ENCODE results near the gene TAP2. TPM values are rescaled to one million over a fixed set of nuclear protein-coding genes. Genes with fewer than 3 reads are reported as not detected.

Gene TAP2
- total and polyA plus RNA-seq, 2 experiments from 2014 or later = 4.9 to 102 TPM

GRCh38 chr6:32858194-32858593 lies 19.7 kb upstream of the TAP2 start (continued):
- TF ChIP-seq, protein P1, sequence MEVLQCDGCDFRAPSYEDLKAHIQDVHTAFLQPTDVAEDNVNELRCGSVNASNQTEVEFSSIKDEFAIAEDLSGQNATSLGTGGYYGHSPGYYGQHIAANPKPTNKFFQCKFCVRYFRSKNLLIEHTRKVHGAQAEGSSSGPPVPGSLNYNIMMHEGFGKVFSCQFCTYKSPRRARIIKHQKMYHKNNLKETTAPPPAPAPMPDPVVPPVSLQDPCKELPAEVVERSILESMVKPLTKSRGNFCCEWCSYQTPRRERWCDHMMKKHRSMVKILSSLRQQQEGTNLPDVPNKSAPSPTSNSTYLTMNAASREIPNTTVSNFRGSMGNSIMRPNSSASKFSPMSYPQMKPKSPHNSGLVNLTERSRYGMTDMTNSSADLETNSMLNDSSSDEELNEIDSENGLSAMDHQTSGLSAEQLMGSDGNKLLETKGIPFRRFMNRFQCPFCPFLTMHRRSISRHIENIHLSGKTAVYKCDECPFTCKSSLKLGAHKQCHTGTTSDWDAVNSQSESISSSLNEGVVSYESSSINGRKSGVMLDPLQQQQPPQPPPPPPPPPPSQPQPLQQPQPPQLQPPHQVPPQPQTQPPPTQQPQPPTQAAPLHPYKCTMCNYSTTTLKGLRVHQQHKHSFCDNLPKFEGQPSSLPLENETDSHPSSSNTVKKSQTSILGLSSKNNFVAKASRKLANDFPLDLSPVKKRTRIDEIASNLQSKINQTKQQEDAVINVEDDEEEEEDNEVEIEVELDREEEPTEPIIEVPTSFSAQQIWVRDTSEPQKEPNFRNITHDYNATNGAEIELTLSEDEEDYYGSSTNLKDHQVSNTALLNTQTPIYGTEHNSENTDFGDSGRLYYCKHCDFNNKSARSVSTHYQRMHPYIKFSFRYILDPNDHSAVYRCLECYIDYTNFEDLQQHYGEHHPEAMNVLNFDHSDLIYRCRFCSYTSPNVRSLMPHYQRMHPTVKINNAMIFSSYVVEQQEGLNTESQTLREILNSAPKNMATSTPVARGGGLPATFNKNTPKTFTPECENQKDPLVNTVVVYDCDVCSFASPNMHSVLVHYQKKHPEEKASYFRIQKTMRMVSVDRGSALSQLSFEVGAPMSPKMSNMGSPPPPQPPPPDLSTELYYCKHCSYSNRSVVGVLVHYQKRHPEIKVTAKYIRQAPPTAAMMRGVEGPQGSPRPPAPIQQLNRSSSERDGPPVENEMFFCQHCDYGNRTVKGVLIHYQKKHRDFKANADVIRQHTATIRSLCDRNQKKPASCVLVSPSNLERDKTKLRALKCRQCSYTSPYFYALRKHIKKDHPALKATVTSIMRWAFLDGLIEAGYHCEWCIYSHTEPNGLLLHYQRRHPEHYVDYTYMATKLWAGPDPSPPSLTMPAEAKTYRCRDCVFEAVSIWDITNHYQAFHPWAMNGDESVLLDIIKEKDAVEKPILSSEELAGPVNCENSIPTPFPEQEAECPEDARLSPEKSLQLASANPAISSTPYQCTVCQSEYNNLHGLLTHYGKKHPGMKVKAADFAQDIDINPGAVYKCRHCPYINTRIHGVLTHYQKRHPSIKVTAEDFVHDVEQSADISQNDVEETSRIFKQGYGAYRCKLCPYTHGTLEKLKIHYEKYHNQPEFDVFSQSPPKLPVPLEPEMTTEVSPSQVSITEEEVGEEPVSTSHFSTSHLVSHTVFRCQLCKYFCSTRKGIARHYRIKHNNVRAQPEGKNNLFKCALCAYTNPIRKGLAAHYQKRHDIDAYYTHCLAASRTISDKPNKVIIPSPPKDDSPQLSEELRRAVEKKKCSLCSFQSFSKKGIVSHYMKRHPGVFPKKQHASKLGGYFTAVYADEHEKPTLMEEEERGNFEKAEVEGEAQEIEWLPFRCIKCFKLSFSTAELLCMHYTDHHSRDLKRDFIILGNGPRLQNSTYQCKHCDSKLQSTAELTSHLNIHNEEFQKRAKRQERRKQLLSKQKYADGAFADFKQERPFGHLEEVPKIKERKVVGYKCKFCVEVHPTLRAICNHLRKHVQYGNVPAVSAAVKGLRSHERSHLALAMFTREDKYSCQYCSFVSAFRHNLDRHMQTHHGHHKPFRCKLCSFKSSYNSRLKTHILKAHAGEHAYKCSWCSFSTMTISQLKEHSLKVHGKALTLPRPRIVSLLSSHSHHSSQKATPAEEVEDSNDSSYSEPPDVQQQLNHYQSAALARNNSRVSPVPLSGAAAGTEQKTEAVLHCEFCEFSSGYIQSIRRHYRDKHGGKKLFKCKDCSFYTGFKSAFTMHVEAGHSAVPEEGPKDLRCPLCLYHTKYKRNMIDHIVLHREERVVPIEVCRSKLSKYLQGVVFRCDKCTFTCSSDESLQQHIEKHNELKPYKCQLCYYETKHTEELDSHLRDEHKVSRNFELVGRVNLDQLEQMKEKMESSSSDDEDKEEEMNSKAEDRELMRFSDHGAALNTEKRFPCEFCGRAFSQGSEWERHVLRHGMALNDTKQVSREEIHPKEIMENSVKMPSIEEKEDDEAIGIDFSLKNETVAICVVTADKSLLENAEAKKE (CRISPR knock-in tag; IDR thresholded peaks at IDR 0.05) = no peak
- TF ChIP-seq EZH2phosphoT487 (IDR thresholded peaks at IDR 0.05; ENCODE audit: unreplicated experiment) = no peak
- no peak for TF ChIP-seq EZH2 (IDR thresholded peaks at IDR 0.05; ENCODE audit: low read depth, unreplicated experiment)
- no peak for TF ChIP-seq CTCF (conservative IDR thresholded peaks at IDR 0.05; ENCODE audit: low read depth in 2 of 2)
- no peak for TF ChIP-seq CREB1 (CRISPR knock-in tag; IDR thresholded peaks at IDR 0.05; ENCODE audit: low read depth)
- no peak for TF ChIP-seq NANOG (IDR thresholded peaks at IDR 0.05; ENCODE audit: borderline replicate concordance)
- no peak for TF ChIP-seq STAT1 (IDR thresholded peaks at IDR 0.05; ENCODE audit: unreplicated experiment)

Measured in GM23338 (cell line).